Measurements from ENCODE around the gene SLCO3A1. TPM values are rescaled to one million over a fixed set of nuclear protein-coding genes. Genes with fewer than 3 reads are reported as not detected.
"Not testable (repeated sequence)": the region's sequence is repeated elsewhere in the genome, so short reads cannot be mapped to it uniquely, and the experiment has no call there.

The SLCO3A1 gene
- total RNA-seq, 2 donors from 2014 or later: 26.6 to 27.7 TPM

- intact Hi-C loops (cut with DNase I): loop anchor here in 1 of 2 donors (10.0 kb wide), 1 partner anchor 77 kb away; no protein-coding TSS in a partner anchor
Measured at GRCh38 chr15:92061511-92062195, 208.1 kb downstream of the SLCO3A1 start.

GRCh38 chr15:92062505-92062904 is 209.0 kb downstream of the SLCO3A1 start:
- intact Hi-C loops (cut with DNase I): loop anchor here in 1 of 2 donors (10.0 kb wide), 1 partner anchor 78 kb away; no protein-coding TSS in a partner anchor
- no peak for DNase-seq (ENCODE audit: low spot score)

More at GRCh38 chr15:92061511-92062195, 208.1 kb downstream of the SLCO3A1 start:
- peak; percentile 50 for DNase-seq (ENCODE audit: low spot score)

- DNase-seq (ENCODE audit: low spot score): no peak
- intact Hi-C loops (cut with DNase I): loop anchor here in 1 of 2 donors (10.0 kb wide), 1 partner anchor 83 kb away; no protein-coding TSS in a partner anchor
Measured at GRCh38 chr15:92068121-92068520, 214.6 kb downstream of the SLCO3A1 start.

- peak; percentile 86 for DNase-seq (ENCODE audit: low spot score)
- intact Hi-C loops (cut with DNase I): loop anchor here (10.0 kb wide), 4 partner anchors 85 to 355 kb away; partner anchors contain the start of gene SLCO3A1 (in 1 of the 2)
Measured at GRCh38 chr15:92069308-92070250, 216.1 kb downstream of the SLCO3A1 start.

GRCh38 chr15:92070251-92070650 is 216.7 kb downstream of the SLCO3A1 start:
- DNase-seq (ENCODE audit: low spot score): not testable (repeated sequence)
- intact Hi-C loops (cut with DNase I): loop anchor here (10.0 kb wide), 3 partner anchors 125 to 355 kb away; partner anchors contain the start of gene SLCO3A1 (in 1 of the 2)

- intact Hi-C loops (cut with DNase I): loop anchor here (10.0 kb wide), 3 partner anchors 126 to 356 kb away; partner anchors contain the start of gene SLCO3A1 (in 1 of the 2)
- DNase-seq (ENCODE audit: low spot score): no peak
Measured at GRCh38 chr15:92071045-92071634, 217.6 kb downstream of the SLCO3A1 start.

- no peak for DNase-seq (ENCODE audit: low spot score)
- intact Hi-C loops (cut with DNase I): loop anchor here (10.0 kb wide), 3 partner anchors 128 to 358 kb away; partner anchors contain the start of gene SLCO3A1 (in 1 of the 2)
Measured at GRCh38 chr15:92073044-92073785, 219.7 kb downstream of the SLCO3A1 start.

- no peak for DNase-seq (ENCODE audit: low spot score)
- intact Hi-C loops (cut with DNase I): loop anchor here (10.0 kb wide), 3 partner anchors 129 to 359 kb away; partner anchors contain the start of gene SLCO3A1 (in 1 of the 2)
Measured at GRCh38 chr15:92074101-92074500, 220.6 kb downstream of the SLCO3A1 start.

GRCh38 chr15:92074646-92075045 is 221.1 kb downstream of the SLCO3A1 start:
- intact Hi-C loops (cut with DNase I): loop anchor here (5.0 to 10.0 kb wide), 7 partner anchors 130 to 777 kb away; partner anchors contain the start of genes SLCO3A1 (in 2 of the 2) and FAM174B (in 1 of the 2)
- DNase-seq (ENCODE audit: low spot score): no peak

- intact Hi-C loops (cut with DNase I): loop anchor here (5.0 to 10.0 kb wide), 7 partner anchors 131 to 778 kb away; partner anchors contain the start of genes SLCO3A1 (in 2 of the 2) and FAM174B (in 1 of the 2)
- DNase-seq (ENCODE audit: low spot score): no peak
Measured at GRCh38 chr15:92075764-92076163, 222.3 kb downstream of the SLCO3A1 start.

- DNase-seq (ENCODE audit: low spot score): no peak
- intact Hi-C loops (cut with DNase I): loop anchor here (5.0 to 10.0 kb wide), 7 partner anchors 132 to 779 kb away; partner anchors contain the start of genes SLCO3A1 (in 2 of the 2) and FAM174B (in 1 of the 2)
Measured at GRCh38 chr15:92076541-92076940, 223.0 kb downstream of the SLCO3A1 start.

GRCh38 chr15:92077353-92078085 is 224.0 kb downstream of the SLCO3A1 start:
- DNase-seq (ENCODE audit: low spot score): peak; percentile 87
- intact Hi-C loops (cut with DNase I): loop anchor here (5.0 to 10.0 kb wide), 7 partner anchors 133 to 780 kb away; partner anchors contain the start of genes SLCO3A1 (in 2 of the 2) and FAM174B (in 1 of the 2)

GRCh38 chr15:92078270-92078669 is 224.8 kb downstream of the SLCO3A1 start:
- DNase-seq (ENCODE audit: low spot score): no peak
- intact Hi-C loops (cut with DNase I): loop anchor here (5.0 to 10.0 kb wide), 7 partner anchors 133 to 781 kb away; partner anchors contain the start of genes SLCO3A1 (in 2 of the 2) and FAM174B (in 1 of the 2)

- DNase-seq (ENCODE audit: low spot score): no peak
- intact Hi-C loops (cut with DNase I): loop anchor here (5.0 to 10.0 kb wide), 7 partner anchors 134 to 782 kb away; partner anchors contain the start of genes SLCO3A1 (in 2 of the 2) and FAM174B (in 1 of the 2)
Measured at GRCh38 chr15:92079047-92079446, 225.5 kb downstream of the SLCO3A1 start.

- no peak for DNase-seq (ENCODE audit: low spot score)
- intact Hi-C loops (cut with DNase I): loop anchor here (5.0 to 10.0 kb wide), 8 partner anchors 135 to 782 kb away; partner anchors contain the start of genes SLCO3A1 (in 2 of the 2) and FAM174B (in 1 of the 2)
Measured at GRCh38 chr15:92079647-92080255, 226.2 kb downstream of the SLCO3A1 start.

Data from posterior vena cava (tissue), 2 donors.